ENCODE data around the gene HOXB8.

Gene HOXB8

DNA sequence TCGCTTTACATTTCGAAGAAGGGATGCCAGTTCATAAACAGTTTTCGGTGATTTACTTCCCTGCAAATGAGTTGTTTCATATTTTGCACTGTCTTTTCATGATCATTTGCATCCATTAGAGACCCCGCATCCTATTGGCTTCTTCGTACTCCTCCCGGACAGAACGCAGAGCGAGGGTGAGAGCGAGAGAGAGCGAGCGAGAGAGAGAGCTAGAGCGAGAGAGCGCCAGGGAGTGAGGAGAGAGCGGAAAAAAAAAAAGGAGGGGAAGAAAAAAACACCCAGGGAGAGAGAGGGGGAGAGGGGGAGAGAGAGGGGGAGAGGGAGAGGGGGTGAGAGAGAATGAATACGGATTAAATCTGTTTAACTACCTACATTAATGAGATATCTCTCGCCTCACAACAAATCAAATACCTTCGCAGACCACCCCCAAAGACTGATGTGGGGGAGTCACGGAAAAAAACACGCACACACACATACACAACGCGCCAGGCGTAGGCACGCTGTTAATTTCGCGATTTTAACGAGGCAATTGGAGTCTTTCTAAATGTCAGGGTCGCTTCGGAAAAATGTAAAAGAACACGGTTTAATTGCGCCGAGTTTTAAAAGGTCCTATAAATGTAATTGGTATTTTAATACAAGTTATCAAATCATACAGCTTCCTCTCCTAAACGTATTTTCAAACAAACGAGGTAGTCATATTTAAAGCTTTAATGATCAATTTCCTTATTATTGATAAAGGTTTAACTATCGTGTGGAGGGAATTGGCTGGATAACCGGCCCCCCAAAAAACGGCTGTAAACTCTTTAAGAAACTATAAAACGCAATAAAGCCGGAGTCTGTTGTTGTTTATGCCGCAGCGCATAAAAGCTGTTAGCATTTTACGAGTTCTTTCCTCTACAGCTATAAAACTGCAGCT lies at the start of gene HOXB8:
Gene HOXB8, minus strand, starts transcription at position 246 of the 916 bp plus-strand sequence. CDS start 588 bp downstream, outside the sequence.
- DNase-seq (ENCODE audit: low read depth), result no peak

- no peak for DNase-seq (ENCODE audit: low read depth)
Measured at GRCh38 chr17:48663134-48663924, 48.2 kb upstream of the HOXB8 start.

- DNase-seq (ENCODE audit: low read depth), result no peak
Measured at GRCh38 chr17:48655913-48656312, 40.8 kb upstream of the HOXB8 start.

- DNase-seq (ENCODE audit: low read depth), result no peak
Measured at GRCh38 chr17:48649741-48650140, 34.6 kb upstream of the HOXB8 start.

GRCh38 chr17:48647963-48648245 lies 32.8 kb upstream of the HOXB8 start:
- DNase-seq (ENCODE audit: low read depth), result no peak

- no peak for DNase-seq (ENCODE audit: low read depth)
Measured at GRCh38 chr17:48647103-48647962, 32.2 kb upstream of the HOXB8 start.

DNA sequence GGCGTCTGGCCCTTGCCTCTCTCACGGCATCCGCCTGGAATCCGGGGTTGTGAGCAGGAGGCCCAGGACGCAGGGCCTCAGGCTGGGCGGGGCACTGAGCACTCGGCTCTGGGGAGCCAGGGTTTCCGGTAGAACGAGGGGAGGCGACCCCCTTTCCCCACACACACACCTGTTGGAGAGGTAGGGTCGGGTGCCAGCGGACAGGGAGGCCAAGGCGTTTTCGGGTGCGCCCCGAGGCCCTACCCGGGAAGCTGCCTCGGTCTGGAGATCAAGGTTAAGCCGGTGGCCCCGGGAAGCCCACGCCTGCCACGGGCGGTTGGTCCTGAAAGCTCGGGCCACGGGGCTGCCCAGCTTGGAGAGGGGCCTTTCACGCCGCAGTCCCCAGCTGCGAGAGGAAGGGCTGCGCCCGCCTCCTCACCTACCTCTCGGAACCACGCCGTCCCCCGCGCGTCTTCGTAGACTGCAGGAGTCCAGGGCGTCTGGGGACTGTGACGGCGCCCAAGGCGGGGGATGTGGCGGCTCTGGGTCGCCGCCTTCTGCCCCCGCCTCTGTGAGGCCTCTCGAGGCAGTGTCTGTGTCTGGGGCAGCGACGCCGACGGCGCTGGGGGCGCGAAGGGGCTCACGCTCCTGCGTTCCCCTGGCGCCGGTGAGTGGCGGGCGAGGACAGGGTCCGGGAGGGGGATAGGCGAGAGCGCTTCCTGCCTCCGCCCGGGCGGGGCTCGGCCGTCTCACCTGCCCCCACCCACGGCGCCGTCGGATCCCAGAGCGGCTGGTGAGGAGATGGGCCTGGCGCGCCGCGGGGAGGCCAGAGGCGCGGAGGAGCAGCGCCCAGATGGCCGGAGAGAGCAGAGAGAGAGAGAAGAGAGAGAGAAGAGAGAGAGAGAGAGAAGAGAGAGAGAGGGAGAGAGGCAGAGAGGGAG lies 31.4 kb upstream of the HOXB8 start:
- no peak for DNase-seq (ENCODE audit: low read depth)

DNA sequence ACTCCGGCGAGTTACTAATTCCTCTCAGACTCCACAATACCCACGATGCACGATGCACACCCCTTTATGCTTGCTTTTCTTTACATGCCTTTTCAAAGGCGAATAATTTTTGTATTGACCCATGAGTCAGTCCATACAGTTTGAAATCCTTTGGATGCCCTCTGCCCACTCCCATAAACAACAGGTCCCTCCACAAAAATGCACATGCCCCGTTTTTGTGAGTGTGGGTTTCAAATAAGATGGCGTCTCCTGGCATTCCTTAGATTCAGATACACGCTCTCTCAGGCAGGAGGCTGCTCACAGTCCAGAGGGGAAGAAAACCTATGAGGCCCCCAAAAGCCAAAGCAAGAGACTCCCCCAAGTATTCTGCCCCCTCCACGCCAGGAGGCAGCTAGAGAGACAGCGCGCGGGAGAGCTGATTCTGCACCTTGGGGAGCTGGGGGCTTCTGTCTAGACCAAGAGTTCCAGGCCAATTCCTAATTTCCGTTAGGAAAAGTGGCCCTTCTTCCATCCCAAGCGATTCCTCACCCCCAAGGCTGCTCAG lies 30.6 kb upstream of the HOXB8 start:
- no peak for DNase-seq (ENCODE audit: low read depth)

DNA sequence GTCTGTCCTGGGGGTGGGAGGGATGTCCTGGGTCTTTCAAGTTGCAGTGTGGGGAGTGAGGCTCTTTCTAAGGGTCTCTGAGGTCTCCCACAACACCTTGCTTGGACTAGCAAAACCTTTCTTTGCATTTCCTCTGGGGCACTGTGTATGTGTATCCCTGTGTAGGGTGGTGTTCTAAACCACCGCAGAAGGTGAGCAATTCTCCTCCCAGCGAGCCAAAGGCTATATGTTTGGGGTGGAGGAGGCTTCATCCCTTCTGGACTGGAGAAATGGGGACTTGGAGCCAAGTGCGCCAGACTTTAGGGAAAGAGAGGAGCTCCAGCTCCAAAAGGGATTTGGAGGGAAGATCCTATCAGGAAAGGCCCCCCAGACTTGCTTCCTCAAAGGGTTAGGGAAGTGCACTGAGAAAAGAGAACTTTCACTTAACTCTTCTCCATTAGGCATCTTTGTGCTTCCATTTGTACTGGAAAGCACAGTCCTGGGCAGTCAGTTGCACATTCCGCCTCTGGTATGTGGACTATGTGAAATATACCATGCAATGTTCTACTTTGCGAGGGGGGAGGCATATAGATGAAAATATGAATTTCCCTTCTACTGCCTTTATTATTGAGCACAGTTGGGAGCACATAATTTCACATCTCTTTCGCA lies 29.9 kb upstream of the HOXB8 start:
- DNase-seq (ENCODE audit: low read depth), result no peak

GRCh38 chr17:48644159-48644558 lies 29.1 kb upstream of the HOXB8 start:
- no peak for DNase-seq (ENCODE audit: low read depth)

DNA sequence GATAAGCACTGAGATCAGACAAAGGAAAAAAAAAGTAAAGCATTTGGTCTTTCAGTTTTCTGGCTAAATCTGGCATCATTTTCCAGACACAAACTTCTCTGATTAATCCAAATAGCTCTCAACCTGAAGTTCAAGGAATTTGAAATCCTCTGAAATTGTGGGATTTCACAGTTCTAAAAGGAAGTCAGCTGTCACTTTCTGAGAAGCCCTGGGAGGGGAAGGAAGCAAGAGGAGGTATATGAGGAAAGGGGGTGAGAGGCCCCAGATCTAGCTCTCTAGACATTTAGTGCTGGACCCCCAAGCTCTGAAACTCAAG lies 28.6 kb upstream of the HOXB8 start:
- DNase-seq (ENCODE audit: low read depth), result no peak

GRCh38 chr17:48642843-48643696 lies 28.0 kb upstream of the HOXB8 start:
- no peak for DNase-seq (ENCODE audit: low read depth)

DNA sequence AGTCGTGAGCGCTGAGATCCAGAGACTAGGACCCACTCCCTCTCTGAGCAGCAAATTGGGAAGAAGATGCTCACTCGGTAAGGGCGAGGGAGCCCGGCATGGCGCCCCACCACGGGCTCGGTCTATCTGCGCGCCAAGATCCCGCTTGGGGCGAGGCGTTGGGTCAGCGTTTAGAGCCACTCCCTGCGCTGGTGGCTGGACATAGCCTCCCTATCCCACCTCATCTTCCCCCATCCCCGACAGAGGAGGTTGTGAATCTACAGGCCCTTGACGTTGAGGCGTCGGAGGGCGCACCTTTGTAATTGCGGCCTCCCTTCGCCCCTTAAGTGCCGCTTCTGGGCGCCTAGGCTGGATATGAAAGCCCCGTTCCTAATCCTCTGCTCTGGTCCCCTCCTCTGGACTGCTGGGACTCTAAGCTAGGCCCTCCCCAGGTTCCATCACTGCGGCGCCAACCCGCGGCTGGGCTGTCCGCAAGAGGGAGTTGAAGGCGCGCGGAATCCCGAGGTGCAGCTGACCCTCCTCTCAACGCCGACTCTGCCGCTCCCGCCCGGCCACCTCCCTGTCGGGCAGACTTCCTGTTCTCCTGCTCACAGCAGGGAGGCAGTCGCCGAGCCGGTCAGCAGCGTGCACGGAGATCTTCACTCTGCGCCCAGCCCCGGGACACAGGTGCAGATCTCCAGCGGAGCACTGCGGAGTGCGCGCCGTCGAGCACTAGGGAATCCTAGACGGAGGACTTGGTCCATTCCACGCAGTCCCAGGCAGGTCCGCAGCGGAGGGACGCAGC lies 27.2 kb upstream of the HOXB8 start:
- DNase-seq (ENCODE audit: low read depth), result no peak

DNA sequence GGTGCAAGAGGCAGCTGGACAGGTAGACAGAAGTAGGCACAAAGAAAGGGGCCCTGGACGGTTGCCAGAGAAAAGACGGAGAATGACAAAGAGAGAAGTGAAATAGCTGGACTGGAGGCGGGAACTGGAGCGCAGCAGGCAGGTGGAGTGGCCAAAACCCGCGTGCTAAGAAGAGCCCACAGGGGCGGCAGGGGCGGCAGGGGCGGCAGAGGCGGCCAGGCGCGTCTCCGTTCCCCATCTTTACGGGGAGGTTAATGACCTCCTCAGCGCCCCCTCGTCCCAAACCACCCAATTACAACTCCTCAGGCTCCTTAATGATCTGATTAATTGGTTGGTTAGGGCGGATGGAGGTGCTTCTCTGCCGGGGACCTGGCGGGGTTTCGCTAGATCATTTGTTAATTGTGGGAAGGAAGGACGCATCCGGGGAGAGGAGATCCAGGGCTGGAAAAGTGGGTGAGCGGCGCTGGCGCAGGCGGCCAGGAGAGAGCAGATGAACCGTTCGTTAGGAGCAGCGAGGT lies 26.5 kb upstream of the HOXB8 start:
- no peak for DNase-seq (ENCODE audit: low read depth)

DNA sequence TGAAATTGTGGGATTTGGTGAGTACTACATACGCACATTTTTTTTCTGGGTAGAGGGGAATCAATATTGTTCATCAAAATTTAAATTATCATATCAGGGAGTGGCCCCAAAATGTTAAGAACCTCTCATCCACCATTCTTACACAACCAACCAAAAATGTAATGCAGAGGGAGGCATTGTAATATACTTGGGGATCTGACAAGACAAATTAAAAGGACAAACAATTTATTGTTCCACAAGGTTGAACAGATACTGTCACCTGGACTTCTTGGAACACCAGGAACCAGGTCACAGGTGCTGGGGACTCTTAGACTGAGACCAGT lies 25.7 kb upstream of the HOXB8 start:
- no peak for DNase-seq (ENCODE audit: low read depth)

DNA sequence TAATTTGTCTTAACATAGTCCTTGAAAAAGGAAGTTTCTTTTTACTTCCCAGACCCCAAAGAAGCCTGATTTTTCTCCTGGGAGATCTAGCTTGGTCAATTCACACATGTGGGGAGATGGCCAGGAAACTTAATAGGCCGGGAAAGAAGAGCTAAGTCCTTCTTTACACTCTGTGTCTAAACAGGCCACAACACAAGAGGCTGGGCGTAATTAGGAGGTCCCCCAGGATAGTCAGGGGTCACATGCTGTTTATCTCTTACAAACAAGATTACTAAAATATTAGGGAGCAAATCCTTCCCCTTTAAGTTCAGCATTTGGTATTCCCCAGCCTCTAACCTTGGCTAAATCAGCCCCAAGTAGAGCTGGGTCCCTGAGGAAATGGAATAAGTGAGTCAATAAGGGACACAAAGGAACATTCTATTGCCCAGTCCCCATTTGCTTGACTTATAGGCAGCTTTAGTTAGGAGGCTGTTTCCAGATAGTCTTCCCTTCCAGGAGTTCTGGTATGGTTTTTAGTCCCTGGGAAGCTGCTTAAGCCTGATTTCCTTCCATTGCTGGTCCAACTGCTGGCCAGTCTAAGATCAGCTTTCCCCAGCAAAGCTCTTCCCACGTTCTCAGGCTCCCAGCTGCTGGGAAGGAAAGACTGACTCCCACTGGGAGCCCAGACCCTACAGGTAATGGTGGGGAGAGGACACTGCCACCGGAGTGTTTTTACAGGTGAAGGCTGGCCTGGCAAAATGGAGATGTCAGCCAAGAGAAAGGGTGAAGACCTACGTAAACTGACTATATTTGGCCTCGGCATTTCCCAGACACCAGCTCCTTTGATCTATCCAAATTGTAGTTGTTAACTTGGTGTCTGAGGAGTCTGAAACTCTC lies 25.1 kb upstream of the HOXB8 start:
- no peak for DNase-seq (ENCODE audit: low read depth)

GRCh38 chr17:48639136-48639535 lies 24.0 kb upstream of the HOXB8 start:
- no peak for DNase-seq (ENCODE audit: low read depth)
